Cardiac muscle cell (in vitro differentiated cells and primary cell): ENCODE data around the gene CYB5A. TPM values are rescaled to one million over a fixed set of nuclear protein-coding genes. Genes with fewer than 3 reads are reported as not detected.

Experiments
- DNase-seq, 2 donors: peaks; one replicate each; pipeline versions ENCODE4 v3.0.0 to v3.0.0-alpha.2; 2010 to 2017; ENCODE audit warnings: low read depth in 1 of 2, low spot score in 1 of 2
- H3K27ac ChIP-seq: fragments of 200-600 bp; sonication (generic); 2 replicates; pipeline ENCODE4 v1.5.1; 2016
- H3K27me3 ChIP-seq: fragments of 200-600 bp; sonication (generic); 2 replicates; pipeline ENCODE4 v1.6.0; 2016; ENCODE audit warnings: control low read depth
- H3K36me3 ChIP-seq: fragments of 200-600 bp; sonication (generic); 2 replicates; pipeline ENCODE4 v1.5.1; 2016; ENCODE audit warnings: control low read depth
- H3K4me1 ChIP-seq: fragments of 200-600 bp; sonication (generic); 2 replicates; pipeline ENCODE4 v1.8.1; 2017; ENCODE audit warnings: low read depth, mild to moderate bottlenecking, mixed run types
- H3K4me3 ChIP-seq: fragments of 200-600 bp; sonication (generic); 2 replicates; pipeline ENCODE4 v1.5.1; 2016; ENCODE audit warnings: mild to moderate bottlenecking
- H3K9me3 ChIP-seq: fragments of 200-600 bp; sonication (generic); 2 replicates; pipeline ENCODE4 v1.5.1; 2017; ENCODE audit warnings: low read depth, mild to moderate bottlenecking, control low read depth
- polyA plus RNA-seq: library from polyadenylated mRNA; unstranded; fragments of >200 nt; fragmentation: Nextera tagmentation; extraction: Ambion mirVana; gene quantifications from 2 replicates; pipeline ENCODE4 v1.2.1, GENCODE V29; 2016
- total RNA-seq: library from RNA; depleted of rRNA; stranded (reverse); fragments of >200 nt; gene quantifications from 2 replicates; pipeline ENCODE4 v1.2.3, GENCODE V29; 2016
- TF ChIP-seq, protein P1 (sequence below): IDR thresholded peaks from 2 replicates; pipeline ENCODE4 v1.5.1; 2012; ENCODE audit warnings: low read depth, mild to moderate bottlenecking, low read length

The CYB5A gene
- total and polyA plus RNA-seq, 2 experiments from 2014 or later = 150 to 201 TPM

DNA sequence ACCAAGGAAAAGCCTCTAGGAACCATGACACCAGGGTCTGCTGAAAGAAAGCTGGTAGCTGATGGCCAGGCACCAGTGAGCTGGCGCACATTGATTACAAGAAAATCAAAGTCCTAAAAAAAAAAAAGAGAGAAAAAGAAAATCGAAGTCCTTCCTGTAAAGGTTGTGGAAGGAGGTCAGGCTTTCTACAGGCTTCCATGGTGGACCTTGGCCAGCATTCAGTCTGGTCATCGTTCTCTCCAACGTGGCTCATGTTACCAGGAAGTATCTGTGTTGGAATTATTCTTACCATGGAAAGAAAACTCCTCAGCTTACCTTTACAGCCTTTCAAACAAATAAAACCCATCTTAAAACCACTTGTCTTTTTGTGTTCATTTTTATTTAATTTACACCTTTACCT lies 65.6 kb downstream of the CYB5A start:
- peaks cover 7% of the 10 kb centered on the region for H3K4me1 ChIP-seq
- H3K36me3 ChIP-seq = no peaks in the 10 kb centered on the region
- no peak overlapping the region for H3K27ac ChIP-seq
- no peaks in the 10 kb centered on the region for H3K9me3 ChIP-seq
- TF ChIP-seq, protein P1, sequence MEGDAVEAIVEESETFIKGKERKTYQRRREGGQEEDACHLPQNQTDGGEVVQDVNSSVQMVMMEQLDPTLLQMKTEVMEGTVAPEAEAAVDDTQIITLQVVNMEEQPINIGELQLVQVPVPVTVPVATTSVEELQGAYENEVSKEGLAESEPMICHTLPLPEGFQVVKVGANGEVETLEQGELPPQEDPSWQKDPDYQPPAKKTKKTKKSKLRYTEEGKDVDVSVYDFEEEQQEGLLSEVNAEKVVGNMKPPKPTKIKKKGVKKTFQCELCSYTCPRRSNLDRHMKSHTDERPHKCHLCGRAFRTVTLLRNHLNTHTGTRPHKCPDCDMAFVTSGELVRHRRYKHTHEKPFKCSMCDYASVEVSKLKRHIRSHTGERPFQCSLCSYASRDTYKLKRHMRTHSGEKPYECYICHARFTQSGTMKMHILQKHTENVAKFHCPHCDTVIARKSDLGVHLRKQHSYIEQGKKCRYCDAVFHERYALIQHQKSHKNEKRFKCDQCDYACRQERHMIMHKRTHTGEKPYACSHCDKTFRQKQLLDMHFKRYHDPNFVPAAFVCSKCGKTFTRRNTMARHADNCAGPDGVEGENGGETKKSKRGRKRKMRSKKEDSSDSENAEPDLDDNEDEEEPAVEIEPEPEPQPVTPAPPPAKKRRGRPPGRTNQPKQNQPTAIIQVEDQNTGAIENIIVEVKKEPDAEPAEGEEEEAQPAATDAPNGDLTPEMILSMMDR = no peak
- no peaks in the 10 kb centered on the region for H3K27me3 ChIP-seq
- H3K4me3 ChIP-seq = no peak overlapping the region
- no peak for DNase-seq

DNA sequence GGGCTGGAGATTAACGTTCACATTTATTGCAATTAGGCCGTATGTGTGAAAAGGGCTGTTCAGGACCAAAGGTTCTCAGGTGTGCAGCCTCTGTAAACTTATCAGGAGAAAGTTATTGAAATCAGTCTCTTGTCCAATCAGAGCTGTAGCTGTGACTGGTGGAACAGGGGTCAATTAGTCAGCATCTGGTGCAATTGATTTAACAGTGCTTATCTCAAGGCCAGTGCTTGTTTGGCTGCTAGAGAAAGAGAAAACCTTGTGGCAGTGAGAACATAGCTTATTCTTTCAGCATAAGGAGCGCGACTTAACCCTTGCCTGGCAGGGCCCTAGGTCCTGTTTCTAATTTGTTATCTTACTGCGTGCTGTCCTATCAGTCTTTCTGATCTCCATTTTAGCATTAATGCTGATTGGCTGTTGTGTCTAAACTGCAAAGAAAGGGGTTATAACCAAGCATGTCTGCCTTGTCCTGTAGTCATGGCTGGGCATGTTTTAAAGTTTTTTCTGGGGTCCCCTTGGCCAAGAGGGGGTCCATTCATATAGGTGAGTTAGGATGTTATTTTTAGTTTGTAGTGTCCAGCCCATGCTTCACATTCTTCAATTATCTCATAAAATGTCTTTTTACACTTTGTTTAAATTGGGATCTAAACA lies 66.4 kb downstream of the CYB5A start:
- Histone ChIP-seq H3K36me3 (no peaks in the 10 kb centered on the region), H3K4me3 (no peak overlapping the region), H3K9me3 (no peaks in the 10 kb centered on the region), H3K4me1 (peaks cover 7% of the 10 kb centered on the region), H3K27me3 (no peaks in the 10 kb centered on the region), H3K27ac (no peak overlapping the region)
- peak; percentile 10 to 73 for DNase-seq
- TF ChIP-seq, protein P1 = no peak

DNA sequence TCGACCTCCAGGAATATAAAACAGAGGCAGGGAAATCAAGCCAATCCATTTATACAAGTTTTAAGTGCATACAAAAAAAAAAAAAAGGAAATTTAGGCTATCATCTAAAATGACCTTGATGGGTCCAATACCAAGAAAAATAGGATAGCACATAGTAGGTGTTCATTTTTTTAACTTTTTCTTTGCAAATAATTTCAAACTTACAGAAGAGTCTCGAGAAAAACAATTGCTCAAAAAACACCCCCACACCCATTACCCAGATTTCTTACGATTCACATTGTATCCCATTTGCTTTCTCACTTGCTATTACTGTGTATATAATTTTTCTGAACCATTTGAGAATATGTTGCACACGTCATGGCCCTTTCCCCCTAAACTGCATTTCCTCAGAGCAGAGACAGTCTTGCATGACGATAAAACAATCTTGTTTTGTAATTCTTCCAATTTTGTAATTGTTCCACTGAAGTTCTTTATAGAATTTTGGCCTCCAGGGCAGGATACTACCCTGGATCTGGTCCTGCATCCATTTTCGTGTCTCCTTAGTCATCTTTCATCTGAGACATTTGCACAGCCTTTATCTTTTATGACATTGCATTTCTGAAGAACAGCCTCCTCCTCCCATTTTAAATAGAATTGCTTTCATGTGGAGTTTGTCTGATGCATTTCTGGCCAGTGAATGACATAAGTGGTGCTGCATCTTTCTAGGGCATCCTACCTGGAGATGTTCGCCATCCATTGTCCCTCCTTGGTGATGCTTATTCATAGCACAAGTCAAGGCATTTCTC lies 68.9 kb downstream of the CYB5A start:
- peak in 1 of 2 donors; percentile 32 for DNase-seq
- no peak overlapping the region for H3K4me3 ChIP-seq
- TF ChIP-seq, protein P1 = no peak
- no peaks in the 10 kb centered on the region for H3K36me3 ChIP-seq
- H3K4me1 ChIP-seq = peaks cover 7% of the 10 kb centered on the region
- no peak overlapping the region for H3K27ac ChIP-seq
- no peaks in the 10 kb centered on the region for H3K9me3 ChIP-seq
- H3K27me3 ChIP-seq = no peaks in the 10 kb centered on the region

DNA sequence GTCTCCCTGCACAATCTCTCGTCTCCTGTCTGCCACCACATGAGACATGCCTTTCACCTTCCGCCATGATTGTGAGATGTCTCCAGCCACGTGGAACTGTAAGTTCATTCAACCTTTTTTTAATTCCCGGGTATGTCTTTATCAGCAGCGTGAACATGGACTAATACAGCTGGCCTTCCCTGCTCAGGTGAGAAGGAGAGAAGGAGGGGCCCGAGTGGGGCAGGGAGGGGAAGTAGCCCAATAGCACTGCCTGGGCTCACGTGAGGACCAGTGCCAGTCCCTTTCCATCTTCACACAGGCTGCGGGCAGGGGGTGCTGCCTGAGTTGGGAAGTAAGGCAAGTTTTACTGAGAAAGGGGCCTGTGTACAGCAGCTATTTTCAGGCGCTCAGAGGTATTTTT lies 70.7 kb downstream of the CYB5A start:
- Histone ChIP-seq H3K27me3 (no peaks in the 10 kb centered on the region), H3K9me3 (no peaks in the 10 kb centered on the region), H3K27ac (no peak overlapping the region), H3K36me3 (no peaks in the 10 kb centered on the region), H3K4me1 (peaks cover 7% of the 10 kb centered on the region), H3K4me3 (no peak overlapping the region)
- TF ChIP-seq, protein P1 = no peak
- DNase-seq = no peak

DNA sequence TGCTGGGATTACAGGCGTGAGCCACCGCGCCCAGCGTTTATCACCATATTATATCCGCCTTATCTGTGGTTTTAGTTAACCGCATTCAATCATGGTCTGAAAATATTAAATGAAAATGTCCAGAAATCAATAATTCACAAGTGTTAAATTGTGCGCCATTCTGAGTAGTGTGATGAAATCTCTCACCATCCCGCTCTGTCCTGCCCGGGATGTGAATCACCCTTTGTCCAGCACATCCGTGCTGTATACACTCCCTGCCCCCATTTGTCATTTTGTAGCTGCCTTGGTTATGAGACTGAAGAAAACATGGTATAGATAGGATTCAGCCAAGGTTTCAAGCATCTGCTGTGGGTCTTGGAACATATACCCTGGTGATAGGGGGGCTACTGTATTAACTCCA lies 72.7 kb downstream of the CYB5A start:
- Histone ChIP-seq H3K27me3 (no peaks in the 10 kb centered on the region), H3K4me3 (no peak overlapping the region), H3K4me1 (no peaks in the 10 kb centered on the region), H3K9me3 (no peaks in the 10 kb centered on the region), H3K27ac (no peak overlapping the region), H3K36me3 (no peaks in the 10 kb centered on the region)
- TF ChIP-seq, protein P1 = no peak
- DNase-seq = peak in 1 of 2 donors; percentile 75
